ENCODE measurements around the gene HMGXB3.
"Not testable (repeated sequence)": the region's sequence is repeated elsewhere in the genome, so short reads cannot be mapped to it uniquely, and the experiment has no call there.

Gene HMGXB3

DNA sequence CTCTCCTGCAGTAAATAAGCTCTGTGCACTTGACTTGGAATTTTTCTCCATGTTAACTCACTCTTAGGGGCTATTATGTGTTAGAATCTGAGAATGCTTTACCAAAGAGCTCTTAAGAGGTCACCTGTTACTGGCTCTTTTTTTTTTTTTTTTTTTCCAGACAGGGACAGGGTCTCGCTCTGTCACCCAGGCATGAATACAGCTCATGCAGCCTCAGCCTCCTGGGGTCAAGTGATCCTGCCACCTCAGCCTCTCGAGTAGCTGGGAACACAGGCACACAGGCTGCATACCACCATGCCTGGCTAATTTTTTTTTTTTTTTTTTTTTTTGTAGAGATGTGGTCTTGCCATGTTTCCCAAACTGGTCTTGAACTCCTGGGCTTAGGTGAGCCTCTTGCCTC, 22.1 kb downstream of the HMGXB3 start:
- Histone ChIP-seq H3K27ac (peak overlapping the region; percentile 34), H3K9ac (no peak overlapping the region), H3K4me3 (ENCODE audit: low read depth, low read length) (peak overlapping the region; percentile 33), H3K4me1 (peaks cover 6% of the 10 kb centered on the region), H3K79me2 (peaks cover 14% of the 10 kb centered on the region), H2AFZ (no peak overlapping the region), H3K27me3 (ENCODE audit: control insufficient read depth, insufficient read depth, low read length) (no peaks in the 10 kb centered on the region), H3K4me2 (ENCODE audit: low read length) (peak overlapping the region; percentile 32), H3K9me3 (ENCODE audit: control insufficient read depth, low read length) (no peaks in the 10 kb centered on the region), H3K36me3 (ENCODE audit: control insufficient read depth, insufficient read depth, low read length) (peaks cover 4% of the 10 kb centered on the region)
- TF ChIP-seq, protein P1, sequence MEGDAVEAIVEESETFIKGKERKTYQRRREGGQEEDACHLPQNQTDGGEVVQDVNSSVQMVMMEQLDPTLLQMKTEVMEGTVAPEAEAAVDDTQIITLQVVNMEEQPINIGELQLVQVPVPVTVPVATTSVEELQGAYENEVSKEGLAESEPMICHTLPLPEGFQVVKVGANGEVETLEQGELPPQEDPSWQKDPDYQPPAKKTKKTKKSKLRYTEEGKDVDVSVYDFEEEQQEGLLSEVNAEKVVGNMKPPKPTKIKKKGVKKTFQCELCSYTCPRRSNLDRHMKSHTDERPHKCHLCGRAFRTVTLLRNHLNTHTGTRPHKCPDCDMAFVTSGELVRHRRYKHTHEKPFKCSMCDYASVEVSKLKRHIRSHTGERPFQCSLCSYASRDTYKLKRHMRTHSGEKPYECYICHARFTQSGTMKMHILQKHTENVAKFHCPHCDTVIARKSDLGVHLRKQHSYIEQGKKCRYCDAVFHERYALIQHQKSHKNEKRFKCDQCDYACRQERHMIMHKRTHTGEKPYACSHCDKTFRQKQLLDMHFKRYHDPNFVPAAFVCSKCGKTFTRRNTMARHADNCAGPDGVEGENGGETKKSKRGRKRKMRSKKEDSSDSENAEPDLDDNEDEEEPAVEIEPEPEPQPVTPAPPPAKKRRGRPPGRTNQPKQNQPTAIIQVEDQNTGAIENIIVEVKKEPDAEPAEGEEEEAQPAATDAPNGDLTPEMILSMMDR (IDR thresholded peaks at IDR 0.05) = no peak

DNA sequence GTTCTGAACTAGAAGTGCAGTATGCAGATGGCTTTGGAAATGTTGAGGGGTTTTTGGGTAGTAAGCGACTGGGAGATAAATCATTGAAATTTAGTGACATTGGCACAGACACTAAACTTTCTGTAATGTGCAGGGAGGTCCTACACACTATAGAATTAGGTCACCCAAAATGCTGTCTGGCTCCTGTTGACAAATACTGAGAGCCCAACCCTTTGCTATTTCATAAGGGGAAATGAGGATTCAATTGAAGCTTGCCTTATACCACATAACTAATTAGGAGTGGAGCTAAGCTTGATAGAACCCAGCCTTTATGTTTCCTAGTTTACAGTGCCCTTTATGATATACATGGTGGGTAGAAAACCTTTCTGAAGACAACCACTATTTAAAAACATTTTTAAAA, 22.6 kb downstream of the HMGXB3 start:
- Histone ChIP-seq H3K9ac (no peak overlapping the region), H3K4me3 (ENCODE audit: low read depth, low read length) (peak overlapping the region; percentile 3), H3K79me2 (peaks cover 13% of the 10 kb centered on the region), H3K36me3 (ENCODE audit: control insufficient read depth, insufficient read depth, low read length) (peaks cover 4% of the 10 kb centered on the region), H2AFZ (no peak overlapping the region), H3K9me3 (ENCODE audit: control insufficient read depth, low read length) (no peaks in the 10 kb centered on the region), H3K27ac (no peak overlapping the region), H3K4me2 (ENCODE audit: low read length) (peak overlapping the region; percentile 32), H3K27me3 (ENCODE audit: control insufficient read depth, insufficient read depth, low read length) (no peaks in the 10 kb centered on the region), H3K4me1 (peaks cover 6% of the 10 kb centered on the region)
- TF ChIP-seq, protein P1 (IDR thresholded peaks at IDR 0.05) = no peak

DNA sequence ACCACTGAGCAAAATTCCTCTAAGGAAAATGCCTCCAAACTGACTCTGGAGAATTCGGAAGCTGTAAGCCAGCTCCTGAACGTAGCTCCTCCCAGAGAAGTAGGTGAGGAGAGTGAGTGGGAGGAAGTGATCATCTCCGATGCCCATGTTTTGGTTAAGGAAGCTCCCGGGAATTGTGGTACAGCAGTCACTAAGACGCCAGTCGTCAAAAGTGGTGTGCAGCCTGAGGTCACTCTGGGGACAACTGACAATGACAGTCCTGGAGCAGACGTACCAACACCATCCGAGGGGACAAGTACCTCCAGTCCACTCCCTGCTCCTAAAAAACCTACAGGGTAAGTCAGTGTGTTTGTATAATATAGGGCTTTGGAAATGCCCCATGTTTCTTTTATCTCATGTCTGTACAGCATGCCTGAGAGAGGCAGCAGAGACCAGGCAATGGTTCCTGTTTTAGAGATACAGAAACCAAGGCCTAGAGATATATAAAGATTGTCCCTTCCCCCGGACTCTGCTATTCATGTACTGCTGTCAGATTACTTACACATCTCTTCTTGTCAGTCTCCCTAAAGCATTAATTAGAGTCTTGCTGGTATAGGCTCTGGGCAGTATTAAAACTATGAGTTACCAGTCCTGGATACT, 23.9 kb downstream of the HMGXB3 start:
- TF ChIP-seq, protein P1 (IDR thresholded peaks at IDR 0.05) = no peak
- Histone ChIP-seq H2AFZ (no peak overlapping the region), H3K4me1 (peaks cover 6% of the 10 kb centered on the region), H3K4me3 (ENCODE audit: low read depth, low read length) (peak overlapping the region; percentile 11), H3K27ac (peak overlapping the region; percentile 2), H3K79me2 (peaks cover 10% of the 10 kb centered on the region), H3K9me3 (ENCODE audit: control insufficient read depth, low read length) (no peaks in the 10 kb centered on the region), H3K4me2 (ENCODE audit: low read length) (peak overlapping the region; percentile 22), H3K36me3 (ENCODE audit: control insufficient read depth, insufficient read depth, low read length) (no peaks in the 10 kb centered on the region), H3K9ac (no peak overlapping the region), H3K27me3 (ENCODE audit: control insufficient read depth, insufficient read depth, low read length) (no peaks in the 10 kb centered on the region)

DNA sequence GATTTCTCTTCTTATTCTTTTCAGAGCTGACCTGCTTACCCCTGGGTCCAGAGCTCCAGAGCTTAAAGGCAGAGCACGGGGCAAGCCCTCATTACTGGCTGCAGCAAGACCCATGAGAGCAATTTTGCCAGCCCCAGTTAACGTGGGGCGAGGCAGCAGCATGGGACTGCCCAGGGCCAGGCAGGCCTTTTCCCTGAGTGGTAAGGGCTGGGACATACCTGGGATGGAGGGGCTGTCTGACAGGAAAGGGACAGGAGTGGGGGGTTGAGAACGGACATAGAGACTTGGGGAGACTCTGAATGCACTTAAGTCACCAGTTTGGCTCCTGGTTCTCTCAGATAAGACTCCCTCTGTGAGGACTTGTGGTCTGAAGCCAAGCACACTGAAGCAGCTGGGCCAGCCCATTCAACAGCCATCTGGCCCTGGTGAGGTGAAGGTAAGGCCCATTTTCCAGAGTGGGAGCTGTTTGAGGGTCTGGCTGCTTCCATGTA, 26.2 kb downstream of the HMGXB3 start:
- no peak overlapping the region for H3K27ac ChIP-seq
- no peaks in the 10 kb centered on the region for H3K9me3 ChIP-seq (ENCODE audit: control insufficient read depth, low read length)
- no peaks in the 10 kb centered on the region for H3K27me3 ChIP-seq (ENCODE audit: control insufficient read depth, insufficient read depth, low read length)
- no peak overlapping the region for H3K4me3 ChIP-seq (ENCODE audit: low read depth, low read length)
- H3K36me3 ChIP-seq (ENCODE audit: control insufficient read depth, insufficient read depth, low read length) = no peaks in the 10 kb centered on the region
- H2AFZ ChIP-seq = no peak overlapping the region
- peaks cover 6% of the 10 kb centered on the region for H3K4me1 ChIP-seq
- no peak overlapping the region for H3K4me2 ChIP-seq (ENCODE audit: low read length)
- TF ChIP-seq, protein P1 (IDR thresholded peaks at IDR 0.05) = no peak
- no peak overlapping the region for H3K9ac ChIP-seq
- H3K79me2 ChIP-seq = peaks cover 16% of the 10 kb centered on the region

DNA sequence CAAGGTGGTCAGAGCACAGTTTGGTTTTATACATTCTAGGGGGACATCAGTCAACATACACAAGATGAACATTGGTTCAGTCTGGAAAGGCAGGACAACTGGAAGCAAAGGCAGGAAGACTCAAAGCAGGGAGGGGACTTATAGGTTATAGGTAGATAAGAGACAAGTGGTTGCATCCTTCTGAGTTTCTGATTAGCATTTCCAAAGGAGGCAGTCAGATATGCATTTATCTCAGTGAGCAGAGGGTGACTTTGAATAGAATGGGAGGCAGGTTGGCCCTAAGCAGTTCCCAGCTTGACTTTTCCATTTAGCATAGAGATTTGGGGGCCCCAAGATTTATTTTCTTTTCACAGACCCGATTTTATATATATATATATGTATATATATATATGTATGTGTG, 27.5 kb downstream of the HMGXB3 start:
- not testable (repeated sequence) for H3K4me2 ChIP-seq (ENCODE audit: low read length); H2AFZ ChIP-seq; H3K9me3 ChIP-seq (ENCODE audit: control insufficient read depth, low read length); H3K9ac ChIP-seq; H3K27ac ChIP-seq; H3K4me3 ChIP-seq (ENCODE audit: low read depth, low read length); H3K27me3 ChIP-seq (ENCODE audit: control insufficient read depth, insufficient read depth, low read length); H3K36me3 ChIP-seq (ENCODE audit: control insufficient read depth, insufficient read depth, low read length); H3K4me1 ChIP-seq
- peaks cover 16% of the 10 kb centered on the region for H3K79me2 ChIP-seq
